Measurements from ENCODE around the gene HMGB3.
A peak's percentile ranks its signal among the peaks of the same experiment; 100 is the strongest.

Gene HMGB3

GRCh38 chrX:150982788-150983520 lies at the start of gene HMGB3:
HMGB3 (plus strand) TSS chrX:150983335; CDS start chrX:150985600, 2,265 bp downstream.
- no peaks in the 10 kb centered on the region for H3K36me3 ChIP-seq (ENCODE audit: insufficient read depth, low read length)
- no peaks in the 10 kb centered on the region for H3K9me3 ChIP-seq (ENCODE audit: low read length)
- H3K4me1 ChIP-seq (ENCODE audit: insufficient read depth, low read length): no peaks in the 10 kb centered on the region
- no peak within 1 kb of the TSS for H3K9ac ChIP-seq (ENCODE audit: low read length)
- H3K27me3 ChIP-seq (ENCODE audit: control insufficient read depth in 1 of 2, insufficient read depth in 2 of 2, low read length in 2 of 2): peaks cover 0 to 5% of the 10 kb centered on the region in 2 donors
- H3K4me3 ChIP-seq (ENCODE audit: low read depth in 1 of 2, low read length in 2 of 2): peak within 1 kb of the TSS; percentile 21 to 43
- H3K27ac ChIP-seq (ENCODE audit: low read depth, low read length): no peak within 1 kb of the TSS

GRCh38 chrX:150933945-150934350 lies 49.2 kb upstream of the HMGB3 start:
- no peaks in the 10 kb centered on the region for H3K36me3 ChIP-seq (ENCODE audit: insufficient read depth, low read length)
- H3K27me3 ChIP-seq (ENCODE audit: control insufficient read depth in 1 of 2, insufficient read depth in 2 of 2, low read length in 2 of 2): no peaks in the 10 kb centered on the region
- no peak overlapping the region for H3K4me3 ChIP-seq (ENCODE audit: low read depth in 1 of 2, low read length in 2 of 2)
- H3K27ac ChIP-seq (ENCODE audit: low read depth, low read length): no peak overlapping the region
- no peak overlapping the region for H3K9ac ChIP-seq (ENCODE audit: low read length)
- H3K4me1 ChIP-seq (ENCODE audit: insufficient read depth, low read length): no peaks in the 10 kb centered on the region
- H3K9me3 ChIP-seq (ENCODE audit: low read length): no peaks in the 10 kb centered on the region

- Histone ChIP-seq H3K4me3 (ENCODE audit: low read depth in 1 of 2, low read length in 2 of 2) (no peak overlapping the region), H3K4me1 (ENCODE audit: insufficient read depth, low read length) (no peaks in the 10 kb centered on the region), H3K9ac (ENCODE audit: low read length) (no peak overlapping the region), H3K27ac (ENCODE audit: low read depth, low read length) (no peak overlapping the region), H3K36me3 (ENCODE audit: insufficient read depth, low read length) (no peaks in the 10 kb centered on the region), H3K27me3 (ENCODE audit: control insufficient read depth in 1 of 2, insufficient read depth in 2 of 2, low read length in 2 of 2) (no peaks in the 10 kb centered on the region), H3K9me3 (ENCODE audit: low read length) (no peaks in the 10 kb centered on the region)
These were observed 48.7 kb upstream of the HMGB3 start for GRCh38 chrX:150934453-150934852.

- Histone ChIP-seq H3K27me3 (ENCODE audit: control insufficient read depth in 1 of 2, insufficient read depth in 2 of 2, low read length in 2 of 2) (no peaks in the 10 kb centered on the region), H3K4me1 (ENCODE audit: insufficient read depth, low read length) (no peaks in the 10 kb centered on the region), H3K4me3 (ENCODE audit: low read depth in 1 of 2, low read length in 2 of 2) (no peak overlapping the region), H3K9me3 (ENCODE audit: low read length) (no peaks in the 10 kb centered on the region), H3K36me3 (ENCODE audit: insufficient read depth, low read length) (no peaks in the 10 kb centered on the region), H3K9ac (ENCODE audit: low read length) (no peak overlapping the region), H3K27ac (ENCODE audit: low read depth, low read length) (no peak overlapping the region)
These were observed 47.7 kb upstream of the HMGB3 start for GRCh38 chrX:150935467-150935866.

GRCh38 chrX:150936556-150936955 lies 46.6 kb upstream of the HMGB3 start:
- H3K36me3 ChIP-seq (ENCODE audit: insufficient read depth, low read length): no peaks in the 10 kb centered on the region
- no peak overlapping the region for H3K9ac ChIP-seq (ENCODE audit: low read length)
- H3K27me3 ChIP-seq (ENCODE audit: control insufficient read depth in 1 of 2, insufficient read depth in 2 of 2, low read length in 2 of 2): no peaks in the 10 kb centered on the region
- H3K9me3 ChIP-seq (ENCODE audit: low read length): no peaks in the 10 kb centered on the region
- no peaks in the 10 kb centered on the region for H3K4me1 ChIP-seq (ENCODE audit: insufficient read depth, low read length)
- no peak overlapping the region for H3K27ac ChIP-seq (ENCODE audit: low read depth, low read length)
- no peak overlapping the region for H3K4me3 ChIP-seq (ENCODE audit: low read depth in 1 of 2, low read length in 2 of 2)

- Histone ChIP-seq H3K27me3 (ENCODE audit: control insufficient read depth in 1 of 2, insufficient read depth in 2 of 2, low read length in 2 of 2) (no peaks in the 10 kb centered on the region), H3K4me1 (ENCODE audit: insufficient read depth, low read length) (no peaks in the 10 kb centered on the region), H3K9ac (ENCODE audit: low read length) (no peak overlapping the region), H3K4me3 (ENCODE audit: low read depth in 1 of 2, low read length in 2 of 2) (no peak overlapping the region), H3K27ac (ENCODE audit: low read depth, low read length) (no peak overlapping the region), H3K36me3 (ENCODE audit: insufficient read depth, low read length) (no peaks in the 10 kb centered on the region), H3K9me3 (ENCODE audit: low read length) (no peaks in the 10 kb centered on the region)
These were observed 42.2 kb upstream of the HMGB3 start for GRCh38 chrX:150940844-150941495.

- no peak overlapping the region for H3K4me3 ChIP-seq (ENCODE audit: low read depth in 1 of 2, low read length in 2 of 2)
These were observed 41.6 kb upstream of the HMGB3 start for GRCh38 chrX:150941580-150941979.

GRCh38 chrX:150942942-150943594 lies 40.1 kb upstream of the HMGB3 start:
- H3K4me1 ChIP-seq (ENCODE audit: insufficient read depth, low read length): no peaks in the 10 kb centered on the region
- no peak overlapping the region for H3K27ac ChIP-seq (ENCODE audit: low read depth, low read length)
- H3K27me3 ChIP-seq (ENCODE audit: control insufficient read depth in 1 of 2, insufficient read depth in 2 of 2, low read length in 2 of 2): no peaks in the 10 kb centered on the region
- H3K36me3 ChIP-seq (ENCODE audit: insufficient read depth, low read length): no peaks in the 10 kb centered on the region
- H3K9ac ChIP-seq (ENCODE audit: low read length): no peak overlapping the region
- H3K4me3 ChIP-seq (ENCODE audit: low read depth in 1 of 2, low read length in 2 of 2): no peak overlapping the region
- H3K9me3 ChIP-seq (ENCODE audit: low read length): no peaks in the 10 kb centered on the region

More at GRCh38 chrX:150941580-150941979, 41.6 kb upstream of the HMGB3 start:
- Histone ChIP-seq H3K9ac (ENCODE audit: low read length) (no peak overlapping the region), H3K9me3 (ENCODE audit: low read length) (no peaks in the 10 kb centered on the region), H3K27ac (ENCODE audit: low read depth, low read length) (no peak overlapping the region), H3K27me3 (ENCODE audit: control insufficient read depth in 1 of 2, insufficient read depth in 2 of 2, low read length in 2 of 2) (no peaks in the 10 kb centered on the region), H3K36me3 (ENCODE audit: insufficient read depth, low read length) (no peaks in the 10 kb centered on the region), H3K4me1 (ENCODE audit: insufficient read depth, low read length) (no peaks in the 10 kb centered on the region)

GRCh38 chrX:150944233-150944632 lies 38.9 kb upstream of the HMGB3 start:
- H3K27me3 ChIP-seq (ENCODE audit: control insufficient read depth in 1 of 2, insufficient read depth in 2 of 2, low read length in 2 of 2): no peaks in the 10 kb centered on the region
- no peak overlapping the region for H3K4me3 ChIP-seq (ENCODE audit: low read depth in 1 of 2, low read length in 2 of 2)
- no peaks in the 10 kb centered on the region for H3K36me3 ChIP-seq (ENCODE audit: insufficient read depth, low read length)
- H3K4me1 ChIP-seq (ENCODE audit: insufficient read depth, low read length): no peaks in the 10 kb centered on the region
- no peaks in the 10 kb centered on the region for H3K9me3 ChIP-seq (ENCODE audit: low read length)
- H3K9ac ChIP-seq (ENCODE audit: low read length): no peak overlapping the region
- no peak overlapping the region for H3K27ac ChIP-seq (ENCODE audit: low read depth, low read length)

- no peak overlapping the region for H3K27ac ChIP-seq (ENCODE audit: low read depth, low read length)
- H3K9ac ChIP-seq (ENCODE audit: low read length): no peak overlapping the region
- H3K36me3 ChIP-seq (ENCODE audit: insufficient read depth, low read length): no peaks in the 10 kb centered on the region
- no peaks in the 10 kb centered on the region for H3K27me3 ChIP-seq (ENCODE audit: control insufficient read depth in 1 of 2, insufficient read depth in 2 of 2, low read length in 2 of 2)
- H3K4me1 ChIP-seq (ENCODE audit: insufficient read depth, low read length): no peaks in the 10 kb centered on the region
- no peak overlapping the region for H3K4me3 ChIP-seq (ENCODE audit: low read depth in 1 of 2, low read length in 2 of 2)
- H3K9me3 ChIP-seq (ENCODE audit: low read length): no peaks in the 10 kb centered on the region
These were observed 28.2 kb upstream of the HMGB3 start for GRCh38 chrX:150954951-150955350.

- Histone ChIP-seq H3K36me3 (ENCODE audit: insufficient read depth, low read length) (no peaks in the 10 kb centered on the region), H3K4me3 (ENCODE audit: low read depth in 1 of 2, low read length in 2 of 2) (no peak overlapping the region), H3K9me3 (ENCODE audit: low read length) (no peaks in the 10 kb centered on the region), H3K27ac (ENCODE audit: low read depth, low read length) (no peak overlapping the region), H3K27me3 (ENCODE audit: control insufficient read depth in 1 of 2, insufficient read depth in 2 of 2, low read length in 2 of 2) (no peaks in the 10 kb centered on the region), H3K9ac (ENCODE audit: low read length) (no peak overlapping the region), H3K4me1 (ENCODE audit: insufficient read depth, low read length) (no peaks in the 10 kb centered on the region)
These were observed 27.5 kb upstream of the HMGB3 start for GRCh38 chrX:150955590-150955989.

Measured in muscle layer of colon (tissue), 2 donors.